Parathyroid adenoma (tissue), 2 donors: ENCODE measurements around the gene XXYLT1.
A peak's percentile ranks its signal among the peaks of the same experiment; 100 is the strongest.

Experiments
- H2AFZ ChIP-seq: fragments of 300-600 bp; sonication (generic); one replicate; pipeline ENCODE4 v1.7.0; 2017; ENCODE audit warnings: antibody characterized with exemption, mild to moderate bottlenecking
- H3K27ac ChIP-seq: fragments of 300-600 bp; sonication (generic); one replicate; pipeline ENCODE4 v1.7.0; 2017
- H3K27me3 ChIP-seq: fragments of 300-600 bp; sonication (generic); one replicate; pipeline ENCODE4 v1.7.0; 2017; ENCODE audit warnings: low read length; ENCODE audit not compliant: control insufficient read depth, insufficient read depth
- H3K36me3 ChIP-seq: fragments of 300-600 bp; sonication (generic); one replicate; pipeline ENCODE4 v1.7.0; 2017; ENCODE audit warnings: low read length; ENCODE audit not compliant: control insufficient read depth, insufficient read depth
- H3K4me1 ChIP-seq: fragments of 300-600 bp; sonication (generic); one replicate; pipeline ENCODE4 v1.7.0; 2017; ENCODE audit warnings: control low read depth
- H3K4me2 ChIP-seq: fragments of 300-600 bp; sonication (generic); one replicate; pipeline ENCODE4 v1.7.0; 2017; ENCODE audit warnings: low read length
- H3K4me3 ChIP-seq: fragments of 300-600 bp; sonication (generic); one replicate; pipeline ENCODE4 v1.7.0; 2017; ENCODE audit warnings: low read depth, low read length
- H3K79me2 ChIP-seq: fragments of 300-600 bp; sonication (generic); one replicate; pipeline ENCODE4 v1.7.0; 2017; ENCODE audit warnings: control low read depth
- H3K9ac ChIP-seq: fragments of 300-600 bp; sonication (generic); one replicate; pipeline ENCODE4 v1.7.0; 2017; ENCODE audit warnings: mild to moderate bottlenecking
- H3K9me3 ChIP-seq: fragments of 300-600 bp; sonication (generic); one replicate; pipeline ENCODE4 v1.7.0; 2017; ENCODE audit warnings: low read length; ENCODE audit not compliant: control insufficient read depth
- CTCF ChIP-seq: fragments of 300-600 bp; sonication (generic); IDR thresholded peaks from one replicate; pipeline ENCODE4 v1.7.0; 2017; ENCODE audit warnings: antibody characterized with exemption, mild to moderate bottlenecking
- donor health status: primary hyperparathyroidism.

Gene XXYLT1

DNA sequence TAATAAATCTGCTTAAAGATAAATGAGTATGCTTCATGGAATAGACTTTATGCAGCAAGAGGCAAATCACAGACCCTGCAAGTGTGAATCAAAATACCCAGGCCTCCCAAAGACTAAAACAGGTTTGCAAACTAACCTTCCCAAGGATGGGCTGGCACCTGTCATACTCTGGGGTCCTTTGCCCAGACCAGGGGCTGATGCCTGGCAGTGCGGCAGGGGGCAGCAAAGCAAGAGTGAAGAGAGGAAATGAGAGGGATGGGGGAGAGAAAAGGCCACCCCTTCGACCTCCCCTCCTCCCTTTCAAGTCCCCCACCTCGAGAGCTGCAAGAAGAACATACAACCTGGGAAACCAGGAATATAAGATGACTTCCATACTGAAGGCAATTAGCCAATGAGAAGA, 31.8 kb downstream of the XXYLT1 start:
- H3K4me3 ChIP-seq, result no peak overlapping the region
- H2AFZ ChIP-seq, result peak overlapping the region; percentile 79
- H3K4me2 ChIP-seq, result no peak overlapping the region
- no peak overlapping the region for H3K9ac ChIP-seq
- no peaks in the 10 kb centered on the region for H3K27me3 ChIP-seq
- peaks cover 37% of the 10 kb centered on the region for H3K4me1 ChIP-seq
- H3K9me3 ChIP-seq, result no peaks in the 10 kb centered on the region
- no peaks in the 10 kb centered on the region for H3K36me3 ChIP-seq
- TF ChIP-seq CTCF, result no peak
- H3K79me2 ChIP-seq, result peaks cover 14% of the 10 kb centered on the region
- peak overlapping the region; percentile 67 for H3K27ac ChIP-seq

DNA sequence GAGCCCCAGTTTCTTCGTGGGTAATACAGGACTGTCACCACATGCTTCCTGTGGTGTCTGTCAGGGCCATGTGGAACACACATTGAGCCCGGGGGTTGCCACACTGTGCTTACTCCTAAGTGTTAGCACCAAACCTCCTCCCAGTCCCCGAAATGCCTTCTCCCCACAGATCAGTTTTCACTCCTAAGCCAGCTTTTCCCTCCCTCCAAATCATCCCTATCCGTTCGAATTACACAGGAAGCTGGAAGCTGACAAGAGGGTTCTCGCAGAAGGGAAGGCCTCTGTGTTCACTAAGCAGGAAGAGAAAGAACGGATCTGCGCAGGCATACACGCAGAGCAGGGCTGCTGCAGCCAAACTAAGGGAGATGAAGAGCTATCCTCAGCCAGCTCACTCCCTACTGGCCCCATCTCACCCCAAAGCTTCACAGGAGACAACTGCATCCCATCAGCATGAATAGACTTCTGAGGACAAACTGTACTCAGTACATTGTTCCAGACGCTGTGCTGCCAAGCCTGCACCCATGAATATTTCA, 32.3 kb downstream of the XXYLT1 start:
- peak overlapping the region; percentile 79 for H2AFZ ChIP-seq
- no peaks in the 10 kb centered on the region for H3K36me3 ChIP-seq
- H3K79me2 ChIP-seq, result peaks cover 14% of the 10 kb centered on the region
- TF ChIP-seq CTCF, result no peak
- no peaks in the 10 kb centered on the region for H3K9me3 ChIP-seq
- no peak overlapping the region for H3K4me3 ChIP-seq
- H3K4me2 ChIP-seq, result no peak overlapping the region
- H3K4me1 ChIP-seq, result peaks cover 33% of the 10 kb centered on the region
- no peak overlapping the region for H3K9ac ChIP-seq
- no peaks in the 10 kb centered on the region for H3K27me3 ChIP-seq
- H3K27ac ChIP-seq, result peak overlapping the region; percentile 67

DNA sequence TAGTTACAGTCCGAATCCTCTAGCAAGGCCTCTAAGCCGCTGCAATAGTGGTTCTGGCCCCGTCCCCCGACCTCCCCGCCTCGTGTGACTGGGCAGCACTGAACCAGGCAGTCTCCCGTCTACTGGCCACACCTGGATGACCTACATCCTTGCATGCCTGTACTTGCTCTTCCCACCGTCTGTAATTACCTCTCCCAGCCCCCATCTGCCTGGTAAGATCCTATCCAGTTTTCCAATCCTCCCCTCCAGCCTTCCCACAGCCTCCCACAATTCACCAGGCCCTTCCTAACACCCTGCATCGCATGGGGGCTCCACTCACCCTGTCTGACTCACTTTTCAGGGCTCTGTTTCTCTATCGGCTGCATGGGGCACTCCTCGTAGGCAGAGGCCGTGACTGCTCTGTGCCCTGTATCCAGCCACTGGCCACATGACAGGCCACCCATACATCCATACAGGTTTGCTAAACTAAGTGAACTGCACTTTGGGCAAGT, 32.8 kb downstream of the XXYLT1 start:
- Histone ChIP-seq H3K9ac (no peak overlapping the region), H3K9me3 (no peaks in the 10 kb centered on the region), H3K36me3 (no peaks in the 10 kb centered on the region), H3K27ac (peak overlapping the region; percentile 67), H3K27me3 (no peaks in the 10 kb centered on the region), H3K79me2 (peaks cover 14% of the 10 kb centered on the region), H3K4me2 (no peak overlapping the region), H2AFZ (peak overlapping the region; percentile 79), H3K4me1 (peaks cover 29% of the 10 kb centered on the region), H3K4me3 (no peak overlapping the region)
- TF ChIP-seq CTCF, result no peak

DNA sequence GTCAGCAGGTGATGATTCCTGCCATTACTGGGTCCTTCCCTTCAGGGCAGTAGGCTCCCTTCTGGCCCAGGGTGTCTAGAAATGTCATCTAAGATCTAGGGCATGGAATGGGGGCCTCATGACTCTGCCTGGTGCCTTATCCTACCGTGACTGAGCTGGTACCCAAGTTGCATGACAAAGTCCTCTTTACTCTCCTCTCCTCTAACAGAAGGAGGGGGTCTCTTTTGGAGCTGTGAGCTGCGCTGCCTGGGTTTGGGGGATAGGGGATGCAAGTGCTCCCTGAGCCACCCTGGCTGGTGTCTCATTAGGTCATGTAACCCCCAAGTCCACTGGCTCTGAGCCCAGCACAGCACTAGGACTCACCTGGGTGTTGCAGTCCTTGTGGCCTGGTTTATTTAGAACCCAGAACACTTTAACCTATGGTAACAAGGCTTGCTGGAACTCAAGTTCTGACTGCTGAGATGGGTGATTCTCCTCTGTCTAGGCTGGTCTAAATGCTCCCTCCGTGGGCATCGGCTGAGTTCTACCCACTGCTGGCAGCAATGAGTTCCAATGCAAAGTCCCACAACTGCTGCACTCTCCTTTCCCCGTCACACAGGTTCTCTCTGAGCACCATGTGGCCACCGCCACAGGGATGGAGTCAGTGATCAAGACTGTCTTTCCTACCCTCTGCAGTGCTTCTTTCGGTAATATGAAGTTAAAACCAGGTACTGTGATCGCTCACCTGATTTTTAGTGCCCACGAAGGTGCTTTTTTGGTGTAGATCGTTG, 34.0 kb downstream of the XXYLT1 start:
- Histone ChIP-seq H3K79me2 (peaks cover 8% of the 10 kb centered on the region), H3K36me3 (no peaks in the 10 kb centered on the region), H3K27ac (peak overlapping the region; percentile 66), H3K9ac (no peak overlapping the region), H2AFZ (no peak overlapping the region), H3K4me1 (peaks cover 26% of the 10 kb centered on the region), H3K4me3 (no peak overlapping the region), H3K4me2 (no peak overlapping the region), H3K27me3 (no peaks in the 10 kb centered on the region), H3K9me3 (no peaks in the 10 kb centered on the region)
- no peak for TF ChIP-seq CTCF
